ENCODE measurements around the gene ZNF48. TPM values are rescaled to one million over a fixed set of nuclear protein-coding genes. Genes with fewer than 3 reads are reported as not detected.

ZNF48 gene
- total RNA-seq, 2 donors from 2014 or later = 9.3 to 12.2 TPM

DNA sequence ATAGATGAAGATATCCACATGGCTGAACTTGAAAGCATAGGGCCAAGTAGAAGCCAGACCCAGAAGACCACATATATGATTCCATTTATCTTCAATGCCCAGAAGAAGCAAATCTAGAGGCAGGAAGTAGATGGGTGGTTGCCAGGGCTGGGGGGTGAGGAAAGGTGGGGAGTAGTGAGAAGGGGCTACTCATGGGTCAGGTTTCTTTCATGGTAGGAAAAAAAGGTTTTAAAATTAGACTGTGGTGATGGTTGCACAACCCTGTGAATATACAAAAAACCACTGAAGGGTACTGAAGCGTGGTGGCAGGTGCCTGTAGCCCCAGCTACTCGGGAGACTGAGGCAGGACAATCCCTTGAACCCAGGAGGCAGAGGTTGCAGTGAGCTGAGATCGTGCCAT, 45.5 kb upstream of the ZNF48 start:
- DNase-seq = no peak
- TF ChIP-seq, protein P1, sequence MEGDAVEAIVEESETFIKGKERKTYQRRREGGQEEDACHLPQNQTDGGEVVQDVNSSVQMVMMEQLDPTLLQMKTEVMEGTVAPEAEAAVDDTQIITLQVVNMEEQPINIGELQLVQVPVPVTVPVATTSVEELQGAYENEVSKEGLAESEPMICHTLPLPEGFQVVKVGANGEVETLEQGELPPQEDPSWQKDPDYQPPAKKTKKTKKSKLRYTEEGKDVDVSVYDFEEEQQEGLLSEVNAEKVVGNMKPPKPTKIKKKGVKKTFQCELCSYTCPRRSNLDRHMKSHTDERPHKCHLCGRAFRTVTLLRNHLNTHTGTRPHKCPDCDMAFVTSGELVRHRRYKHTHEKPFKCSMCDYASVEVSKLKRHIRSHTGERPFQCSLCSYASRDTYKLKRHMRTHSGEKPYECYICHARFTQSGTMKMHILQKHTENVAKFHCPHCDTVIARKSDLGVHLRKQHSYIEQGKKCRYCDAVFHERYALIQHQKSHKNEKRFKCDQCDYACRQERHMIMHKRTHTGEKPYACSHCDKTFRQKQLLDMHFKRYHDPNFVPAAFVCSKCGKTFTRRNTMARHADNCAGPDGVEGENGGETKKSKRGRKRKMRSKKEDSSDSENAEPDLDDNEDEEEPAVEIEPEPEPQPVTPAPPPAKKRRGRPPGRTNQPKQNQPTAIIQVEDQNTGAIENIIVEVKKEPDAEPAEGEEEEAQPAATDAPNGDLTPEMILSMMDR (IDR thresholded peaks at IDR 0.05) = no peak
- no peak for TF ChIP-seq POLR2A (IDR thresholded peaks at IDR 0.05)
- 74 to 76% methylated on average over 3 of the region's 3 CpGs for WGBS, 2 donors

DNA sequence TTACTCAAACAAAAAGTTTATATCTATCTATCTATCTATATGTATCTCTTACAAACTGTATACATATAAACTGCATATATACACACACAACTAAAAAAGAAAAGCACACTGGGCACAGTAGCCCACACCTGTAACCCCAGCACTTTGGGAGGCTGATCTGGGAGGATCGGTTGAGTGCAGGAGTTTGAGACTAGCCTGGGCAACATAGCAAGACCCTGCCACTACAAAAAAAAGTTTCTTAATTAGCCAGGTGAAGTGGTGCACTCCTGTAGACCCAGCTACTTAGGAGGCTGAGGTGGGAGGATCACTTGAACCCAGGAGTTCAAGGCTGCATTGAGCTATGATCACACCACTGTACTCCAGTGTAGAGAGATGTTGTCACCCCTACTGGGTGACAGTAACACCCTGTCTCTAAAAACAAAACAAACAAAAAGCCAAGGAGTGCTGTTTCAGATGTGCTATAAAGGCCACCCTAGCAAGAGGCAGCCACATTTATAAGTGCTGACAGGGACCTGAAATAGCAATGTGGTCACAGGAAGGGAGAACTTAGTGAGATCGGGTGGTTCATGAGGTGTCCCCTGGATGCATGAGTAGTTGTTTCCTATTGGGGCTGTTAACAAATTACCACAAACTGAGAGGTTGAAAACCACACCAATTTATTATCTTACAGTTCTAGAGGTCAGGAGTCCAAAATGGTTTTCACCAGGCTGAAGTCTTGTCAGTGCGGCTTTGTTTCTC, 44.9 kb upstream of the ZNF48 start:
- H3K27ac ChIP-seq = no peak overlapping the region
- intact Hi-C loops (cut with DNase I) = no loop called here

More for the DNA sequence above, 45.5 kb upstream of the ZNF48 start:
- Histone ChIP-seq H3K9me3 (no peaks in the 10 kb centered on the region), H3K27ac (no peak overlapping the region), H3K4me1 (peaks cover 34% of the 10 kb centered on the region), H3K4me3 (no peak overlapping the region), H3K27me3 (no peaks in the 10 kb centered on the region), H3K36me3 (replicated peaks in 1 of 2; ENCODE audit: insufficient read depth in 1 of 2, low read depth in 2 of 2) (no peaks in the 10 kb centered on the region)
- intact Hi-C loops (cut with DNase I) = no loop called here
- no peak for ATAC-seq

DNA sequence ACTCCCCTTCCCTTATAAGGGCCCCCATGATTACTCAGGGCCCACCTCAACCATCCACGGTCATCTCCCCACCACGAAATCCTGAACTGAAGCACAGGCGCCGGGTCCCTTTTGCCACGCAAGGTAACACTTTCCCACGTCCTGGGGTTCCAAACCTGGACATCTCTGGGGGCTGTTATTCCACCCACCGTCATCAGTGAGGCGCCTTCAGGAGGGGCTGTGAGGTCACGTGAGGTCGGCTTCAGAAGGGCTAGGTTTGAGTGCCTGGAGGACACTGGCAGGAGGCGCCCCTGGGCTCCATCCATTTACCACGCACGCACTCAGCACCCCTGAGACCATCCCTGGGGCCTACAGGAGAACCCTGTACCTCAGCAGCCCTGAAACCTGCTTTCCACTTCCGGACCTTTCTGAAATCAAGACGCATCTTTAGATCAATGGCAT, 44.2 kb upstream of the ZNF48 start:
- WGBS, 2 donors = 89 to 91% methylated on average over 13 to 15 of the region's 15 CpGs

More for the DNA sequence above, 44.9 kb upstream of the ZNF48 start:
- TF ChIP-seq, protein P1 (IDR thresholded peaks at IDR 0.05) = no peak
- no peak for TF ChIP-seq POLR2A (IDR thresholded peaks at IDR 0.05)
- no peak overlapping the region for H3K4me3 ChIP-seq
- H3K4me1 ChIP-seq = peaks cover 34% of the 10 kb centered on the region
- H3K27me3 ChIP-seq = no peaks in the 10 kb centered on the region
- no peaks in the 10 kb centered on the region for H3K36me3 ChIP-seq (replicated peaks in 1 of 2; ENCODE audit: insufficient read depth in 1 of 2, low read depth in 2 of 2)
- H3K9me3 ChIP-seq = no peaks in the 10 kb centered on the region
- ATAC-seq = no peak
- DNase-seq = no peak
- WGBS, 2 donors = 78 to 81% methylated on average over 3 of the region's 3 CpGs

DNA sequence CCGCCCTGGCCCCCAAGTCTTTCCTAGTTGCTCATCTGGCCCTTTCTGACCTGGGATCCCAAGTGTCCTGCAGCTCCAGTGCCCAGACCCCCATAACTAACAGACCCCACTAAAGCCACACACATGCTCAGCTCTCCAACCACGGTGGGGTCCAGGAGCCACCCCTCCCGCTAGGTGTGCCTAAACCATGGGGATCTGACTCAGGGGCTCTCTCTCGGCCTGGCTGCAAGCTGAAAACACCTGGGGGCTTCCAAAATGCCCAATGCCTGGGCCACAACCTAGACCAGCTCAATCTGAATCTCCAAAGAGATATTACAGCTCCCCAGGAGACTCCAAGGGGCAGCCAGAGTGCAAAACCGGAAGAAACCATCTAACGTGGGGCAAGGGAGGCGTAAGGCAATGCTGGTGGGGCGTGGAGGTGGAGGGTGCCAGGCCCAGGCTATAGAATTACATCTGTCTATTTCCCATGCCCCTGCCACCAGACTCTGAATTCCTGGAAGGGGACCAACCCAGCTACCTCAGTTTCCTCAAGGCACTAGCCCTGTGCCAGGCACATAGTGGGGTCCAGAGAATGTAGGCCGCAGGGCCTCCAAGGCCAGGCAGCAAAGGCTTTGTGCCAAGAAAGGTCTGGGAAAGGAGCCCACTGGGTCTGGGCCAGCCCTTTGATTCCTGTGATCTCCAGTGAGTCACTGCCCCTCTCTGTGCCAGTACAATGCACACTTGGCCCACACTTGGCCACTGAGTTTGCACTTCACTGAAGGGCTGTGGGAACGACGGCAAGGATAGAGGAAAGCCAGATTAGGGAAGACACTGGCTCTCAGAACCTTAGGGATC, 43.4 kb upstream of the ZNF48 start:
- TF ChIP-seq, protein P1 (IDR thresholded peaks at IDR 0.05) = no peak
- no peak for TF ChIP-seq POLR2A (IDR thresholded peaks at IDR 0.05)
- peak; percentile 68 for ATAC-seq
- no peaks in the 10 kb centered on the region for H3K27me3 ChIP-seq
- H3K27ac ChIP-seq = peak overlapping the region; percentile 55 to 90 (median 74)
- H3K36me3 ChIP-seq (replicated peaks in 1 of 2; ENCODE audit: insufficient read depth in 1 of 2, low read depth in 2 of 2) = no peaks in the 10 kb centered on the region
- peak; percentile 93 to 96 (median 94) for DNase-seq
- peaks cover 49% of the 10 kb centered on the region for H3K4me1 ChIP-seq
- intact Hi-C loops (cut with DNase I) = no loop called here
- whole genome bisulfite sequencing, 2 donors = 55 to 59% methylated on average over 10 of the region's 11 CpGs
- H3K9me3 ChIP-seq = no peaks in the 10 kb centered on the region
- no peak overlapping the region for H3K4me3 ChIP-seq

More for the DNA sequence above, 44.2 kb upstream of the ZNF48 start:
- intact Hi-C loops (cut with DNase I) = no loop called here
- no peak for DNase-seq
- no peak for ATAC-seq
- no peak overlapping the region for H3K27ac ChIP-seq
- no peaks in the 10 kb centered on the region for H3K36me3 ChIP-seq (replicated peaks in 1 of 2; ENCODE audit: insufficient read depth in 1 of 2, low read depth in 2 of 2)
- peaks cover 41% of the 10 kb centered on the region for H3K4me1 ChIP-seq
- H3K27me3 ChIP-seq = no peaks in the 10 kb centered on the region
- TF ChIP-seq, protein P1 (IDR thresholded peaks at IDR 0.05) = no peak
- TF ChIP-seq POLR2A (IDR thresholded peaks at IDR 0.05) = no peak
- no peak overlapping the region for H3K4me3 ChIP-seq
- H3K9me3 ChIP-seq = no peaks in the 10 kb centered on the region
